K562 (cell line): Measurements from ENCODE around the gene VDAC1. TPM values are rescaled to one million over a fixed set of nuclear protein-coding genes. Genes with fewer than 3 reads are reported as not detected.

ENCODE experiments used
- BHLHE40 ChIP-seq: IDR thresholded peaks from 2 replicates; pipeline ENCODE4 v1.6.1; 2011; ENCODE audit warnings: low read length, improper control_type of control experiment
- CCNT2 ChIP-seq: IDR thresholded peaks from 2 replicates; pipeline ENCODE4 v1.6.1; 2011; ENCODE audit warnings: borderline replicate concordance, low read depth, mild to moderate bottlenecking, moderate library complexity, mixed read lengths, low read length; ENCODE audit not compliant: insufficient read length; ENCODE audit errors: extremely low read depth
- CTBP1 ChIP-seq: fragments of 450-650 bp; IDR thresholded peaks from 2 replicates; pipeline ENCODE4 v1.6.1; 2016; ENCODE audit warnings: borderline replicate concordance
- HOMEZ ChIP-seq: fragments of 250-450 bp; sonication (Bioruptor Pico); IDR thresholded peaks from 2 replicates; pipeline ENCODE4 v1.4.0; 2020; ENCODE audit warnings: mild to moderate bottlenecking, moderate library complexity
- HSF4 ChIP-seq: fragments of 250-450 bp; sonication (Bioruptor Pico); IDR thresholded peaks from 2 replicates; pipeline ENCODE4 v2.1.2; 2022; ENCODE audit warnings: mild to moderate bottlenecking, moderate library complexity, borderline replicate concordance
- JUN ChIP-seq, 2 experiments: sonication (generic) in 1 of 2; formaldehyde crosslinking in 1 of 2; IDR thresholded peaks; 2 replicates each; pipeline versions ENCODE4 v1.6.1 to v1.8.0; 2012 to 2022; ENCODE audit warnings: borderline replicate concordance in 2 of 2, mild to moderate bottlenecking in 2 of 2, improper control_type of control experiment in 1 of 2, low read depth in 1 of 2, low read length in 1 of 2, missing genetic modification reagents in 1 of 2
- KDM4B ChIP-seq, 2 experiments: fragments of 450-650 bp in 1 of 2; sonication (generic) in 1 of 2; IDR thresholded peaks; 2 replicates each; pipeline ENCODE4 v1.6.1; 2016 to 2017; ENCODE audit warnings: borderline replicate concordance in 2 of 2, antibody characterized with exemption in 1 of 2, low read depth in 1 of 2, mild to moderate bottlenecking in 1 of 2
- POLR2B ChIP-seq: fragments of 450-650 bp; IDR thresholded peaks from 2 replicates; pipeline ENCODE4 v1.6.1; 2018; ENCODE audit warnings: low read depth; ENCODE audit not compliant: partially characterized antibody
- RBFOX2 ChIP-seq: fragments of 200-400 bp; formaldehyde crosslinking; IDR thresholded peaks from 2 replicates; pipeline ENCODE4 v1.6.1; 2017; ENCODE audit warnings: low read depth, mild to moderate bottlenecking, low read length, moderate library complexity
- RHOXF2B ChIP-seq: fragments of 250-450 bp; sonication (Bioruptor Pico); conservative IDR thresholded peaks from 2 replicates; pipeline ENCODE4 v1.5.1; 2021
- SNRNP70 ChIP-seq: fragments of 200-400 bp; formaldehyde crosslinking; optimal IDR thresholded peaks from 2 replicates; pipeline ENCODE3; 2017; ENCODE audit warnings: low read depth, low read length
- SP1 ChIP-seq: sonication (generic); formaldehyde crosslinking; IDR thresholded peaks from 2 replicates; pipeline ENCODE4 v1.8.1; 2022; ENCODE audit warnings: mild to moderate bottlenecking, missing genetic modification reagents
- TCF7 ChIP-seq: sonication (generic); IDR thresholded peaks from 2 replicates; pipeline ENCODE4 v1.6.1; 2016; ENCODE audit warnings: antibody characterized with exemption, borderline replicate concordance
- TCF7L2 ChIP-seq: fragments of 150-350 bp; IDR thresholded peaks from 2 replicates; pipeline ENCODE4 v1.6.1; 2016; ENCODE audit warnings: low read depth, mild to moderate bottlenecking, low read length, moderate library complexity
- THRB ChIP-seq: fragments of 450-650 bp; formaldehyde crosslinking; conservative IDR thresholded peaks from 2 replicates; pipeline ENCODE4 v1.4.0; 2022; ENCODE audit warnings: mild to moderate bottlenecking, missing genetic modification characterization
- TRIM25 ChIP-seq: fragments of 450-650 bp; IDR thresholded peaks from 2 replicates; pipeline ENCODE4 v1.7.0; 2016; ENCODE audit warnings: borderline replicate concordance
- ZBTB9 ChIP-seq: fragments of 450-650 bp; formaldehyde crosslinking; IDR thresholded peaks from 2 replicates; pipeline ENCODE4 v1.4.0; 2020; ENCODE audit warnings: mild to moderate bottlenecking, moderate library complexity
- ZC3H4 ChIP-seq: sonication (generic); formaldehyde crosslinking; IDR thresholded peaks from 2 replicates; pipeline ENCODE4 v1.9.0; 2021; ENCODE audit warnings: missing genetic modification reagents, borderline replicate concordance
- ZFP36 ChIP-seq: fragments of 150-350 bp; IDR thresholded peaks from 2 replicates; pipeline ENCODE4 v1.6.1; 2018; ENCODE audit warnings: low read length, low read depth; ENCODE audit not compliant: partially characterized antibody
- ZNF551 ChIP-seq: fragments of 250-450 bp; sonication (Bioruptor Pico); IDR thresholded peaks from 2 replicates; pipeline ENCODE4 v1.5.0; 2021; ENCODE audit warnings: mild to moderate bottlenecking, moderate library complexity
- ZNF764 ChIP-seq: fragments of 250-450 bp; sonication (Bioruptor Pico); IDR thresholded peaks from 2 replicates; pipeline ENCODE4 v1.4.0; 2020; ENCODE audit warnings: low read depth, mild to moderate bottlenecking, moderate library complexity
- polyA plus RNA-seq, 8 experiments: library from polyadenylated mRNA; depleted of rRNA in 4 of 8; stranded (reverse) in 5 of 8; unstranded in 3 of 8; fragments of >200 nt; fragmentation: Nextera tagmentation in 2 of 8; fragmentation: Illumina TruSeq in 1 of 8; extraction: Ambion mirVana in 2 of 8; extraction: Trizol in 1 of 8; gene quantifications; 2 replicates each; pipeline versions ENCODE4 v1.2.1 to v1.2.3, GENCODE V29; 2011 to 2014; ENCODE audit warnings: inconsistent platforms in 1 of 8, missing spikeins in 1 of 8
- total RNA-seq, 7 experiments: library from RNA; depleted of rRNA in 6 of 7; stranded (reverse); fragments of >200 nt in 6 of 7; fragmentation: Illumina TruSeq in 2 of 7; extraction: Trizol in 2 of 7; gene quantifications; 2 replicates each; pipeline versions ENCODE4 v1.2.1 to v1.2.3, GENCODE V29; 2011 to 2021; ENCODE audit warnings: low replicate concordance in 1 of 7

Gene VDAC1
- total and polyA plus RNA-seq, 9 of the 15 experiments (the other 6 are each of a cell fraction or from before 2014, with no cell fraction given) = 168 to 366 (median 293) TPM

GRCh38 chr5:133932441-133933168, 72.2 kb downstream of the VDAC1 start (continued):
- TF ChIP-seq THRB (CRISPR knock-in tag) (no peak), CTBP1 (peak; percentile 80; the same call in 1 of the 2 replicates), BHLHE40 (no peak; the same call in 1 of the 2 replicates), CCNT2 (peak; percentile 75), POLR2B (no peak), RBFOX2 (0 out of 2 replicates have a peak, but pooled peaks have one; percentile 33), TCF7 (peak; percentile 78; the same call in 1 of the 2 replicates), HOMEZ (CRISPR knock-in tag) (no peak), ZNF551 (CRISPR knock-in tag) (no peak), TCF7L2 (no peak), SNRNP70 (no peak), ZNF764 (CRISPR knock-in tag) (no peak), ZC3H4 (no peak), JUN (IDR thresholded peaks at IDR 0.05; ENCODE audit: borderline replicate concordance, low read depth, low read length) (no peak), JUN (CRISPR knock-in tag; IDR thresholded peaks at IDR 0.05; ENCODE audit: borderline replicate concordance) (no peak; the same call in 1 of the 2 replicates), HSF4 (CRISPR knock-in tag) (peak; percentile 65; the same call in 1 of the 2 replicates), KDM4B (IDR thresholded peaks at IDR 0.05; ENCODE audit: borderline replicate concordance in 2 of 2, low read depth in 1 of 2) (no peak), RHOXF2B (CRISPR knock-in tag) (0 out of 2 replicates have a peak, but pooled peaks have one; percentile 72), ZBTB9 (CRISPR knock-in tag) (peak; percentile 96), SP1 (peak; percentile 71; the same call in 1 of the 2 replicates), TRIM25 (no peak), ZFP36 (no peak)
